G401.6 (cell line): Measurements from ENCODE around the gene CST9L.
"Not testable (repeated sequence)": the region's sequence is repeated elsewhere in the genome, so short reads cannot be mapped to it uniquely, and the experiment has no call there.

Source experiments
- FAIRE-seq: peaks from 2 replicates; lab custom pipeline; 2012; peaks lifted over from hg19 to GRCh38; lab: Jason Lieb, UNC

The CST9L gene

GRCh38 chr20:23586735-23587525 is 18.6 kb upstream of the CST9L start:
- no peak for FAIRE-seq

GRCh38 chr20:23585808-23586734 is 17.8 kb upstream of the CST9L start:
- FAIRE-seq, result no peak

GRCh38 chr20:23585449-23585807 is 17.1 kb upstream of the CST9L start:
- no peak for FAIRE-seq

GRCh38 chr20:23584434-23585199 is 16.3 kb upstream of the CST9L start:
- FAIRE-seq, result no peak

GRCh38 chr20:23583526-23583925 is 15.2 kb upstream of the CST9L start:
- FAIRE-seq, result no peak

GRCh38 chr20:23582293-23582692 is 14.0 kb upstream of the CST9L start:
- FAIRE-seq, result no peak

- FAIRE-seq, result not testable (repeated sequence)
Observed at GRCh38 chr20:23581833-23582232, 13.5 kb upstream of the CST9L start.

GRCh38 chr20:23574977-23575376 is 6.7 kb upstream of the CST9L start:
- FAIRE-seq, result no peak

GRCh38 chr20:23570178-23570760 is 2.0 kb upstream of the CST9L start:
- no peak for FAIRE-seq

- no peak for FAIRE-seq
Observed at GRCh38 chr20:23569570-23569969, 1.3 kb upstream of the CST9L start.

- no peak for FAIRE-seq
Observed at GRCh38 chr20:23568971-23569330, 667 bp upstream of the CST9L start.

- FAIRE-seq, result no peak
Observed at GRCh38 chr20:23566199-23566932, 1.9 kb downstream of the CST9L start.

GRCh38 chr20:23565503-23566045 is 2.7 kb downstream of the CST9L start:
- no peak for FAIRE-seq

GRCh38 chr20:23564927-23565326 is 3.4 kb downstream of the CST9L start:
- no peak for FAIRE-seq

GRCh38 chr20:23562721-23563342 is 5.5 kb downstream of the CST9L start:
- FAIRE-seq, result no peak

GRCh38 chr20:23554401-23554800 is 13.9 kb downstream of the CST9L start:
- no peak for FAIRE-seq

- FAIRE-seq, result no peak
Observed at GRCh38 chr20:23551786-23552185, 16.5 kb downstream of the CST9L start.

GRCh38 chr20:23551383-23551782 is 16.9 kb downstream of the CST9L start:
- no peak for FAIRE-seq

- FAIRE-seq, result no peak
Observed at GRCh38 chr20:23550227-23550626, 18.1 kb downstream of the CST9L start.

- no peak for FAIRE-seq
Observed at GRCh38 chr20:23548408-23548807, 19.9 kb downstream of the CST9L start.

GRCh38 chr20:23547613-23548012 is 20.7 kb downstream of the CST9L start:
- FAIRE-seq, result no peak
